Ovary (tissue), 3 donors: Measurements from ENCODE around the gene DPP4.

Experiments
- POLR2A ChIP-seq: fragments of 450-650 bp; IDR thresholded peaks from one replicate; pipeline ENCODE4 v1.6.1; 2017; ENCODE audit warnings: antibody characterized with exemption, mild to moderate bottlenecking, moderate library complexity
- TF ChIP-seq, protein P1 (sequence below), 3 donors: fragments of 450-650 bp in 2 of 3; fragments of 200-600 bp in 1 of 3; IDR thresholded peaks; one replicate each; pipeline versions ENCODE4 v1.5.1 to v1.8.0; 2016 to 2022; ENCODE audit warnings: antibody characterized with exemption in 3 of 3, mild to moderate bottlenecking in 1 of 3
- donor health status: DM: no; HTN: no; CAD: no.

- TF ChIP-seq, protein P1, sequence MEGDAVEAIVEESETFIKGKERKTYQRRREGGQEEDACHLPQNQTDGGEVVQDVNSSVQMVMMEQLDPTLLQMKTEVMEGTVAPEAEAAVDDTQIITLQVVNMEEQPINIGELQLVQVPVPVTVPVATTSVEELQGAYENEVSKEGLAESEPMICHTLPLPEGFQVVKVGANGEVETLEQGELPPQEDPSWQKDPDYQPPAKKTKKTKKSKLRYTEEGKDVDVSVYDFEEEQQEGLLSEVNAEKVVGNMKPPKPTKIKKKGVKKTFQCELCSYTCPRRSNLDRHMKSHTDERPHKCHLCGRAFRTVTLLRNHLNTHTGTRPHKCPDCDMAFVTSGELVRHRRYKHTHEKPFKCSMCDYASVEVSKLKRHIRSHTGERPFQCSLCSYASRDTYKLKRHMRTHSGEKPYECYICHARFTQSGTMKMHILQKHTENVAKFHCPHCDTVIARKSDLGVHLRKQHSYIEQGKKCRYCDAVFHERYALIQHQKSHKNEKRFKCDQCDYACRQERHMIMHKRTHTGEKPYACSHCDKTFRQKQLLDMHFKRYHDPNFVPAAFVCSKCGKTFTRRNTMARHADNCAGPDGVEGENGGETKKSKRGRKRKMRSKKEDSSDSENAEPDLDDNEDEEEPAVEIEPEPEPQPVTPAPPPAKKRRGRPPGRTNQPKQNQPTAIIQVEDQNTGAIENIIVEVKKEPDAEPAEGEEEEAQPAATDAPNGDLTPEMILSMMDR (IDR thresholded peaks at IDR 0.05), result no peak
- TF ChIP-seq POLR2A, result no peak
Observed at GRCh38 chr2:162038725-162039124, 35.3 kb downstream of the DPP4 start.
